GM12878 (cell line): Measurements from ENCODE around the gene PHACTR3. TPM values are rescaled to one million over a fixed set of nuclear protein-coding genes. Genes with fewer than 3 reads are reported as not detected.
A peak's percentile ranks its signal among the peaks of the same experiment; 100 is the strongest.

Source experiments
- ATAC-seq: fragments of 200-7000 bp; cut with Tn5 transposase; 3 replicates; pipeline ENCODE4 v1.9.1; 2020; ENCODE audit warnings: mild to moderate bottlenecking, moderate library complexity
- BruUV-seq: library from RNA; stranded (reverse); fragments of 400-500 nt; replicated peaks from 2 replicates; lab custom pipeline; 2021; lab: Mats Ljungman, UMichigan
- CTCF ChIA-PET: fragments of 300-600 bp; sonication (Branson Sonifier 250); formaldehyde crosslinking; extraction: SDS; loops from one replicate; lab custom pipeline; 2021; ENCODE audit warnings: inconsistent platforms; lab: Yijun Ruan, JAX
- POLR2A ChIA-PET: fragments of 350-600 bp; formaldehyde crosslinking; extraction: SDS; loops from one replicate; lab custom pipeline; 2021; ENCODE audit warnings: inconsistent platforms; lab: Charles Lee
- RAD21 ChIA-PET: fragments of 300-600 bp; sonication (Branson Sonifier 250); formaldehyde crosslinking; loops from one replicate; lab custom pipeline; 2023; ENCODE audit warnings: antibody characterized with exemption; ENCODE audit not compliant: unreplicated experiment; lab: Charles Lee
- SMC1A ChIA-PET: fragments of 300-600 bp; sonication (Branson Sonifier 250); formaldehyde crosslinking; loops from one replicate; lab custom pipeline; 2023; ENCODE audit not compliant: unreplicated experiment, uncharacterized antibody; lab: Charles Lee
- DNase-seq: peaks from one replicate; pipeline ENCODE4 v3.0.0-alpha.2; 2011; ENCODE audit warnings: low read depth, low spot score
- FAIRE-seq: peaks from 3 replicates; lab custom pipeline; 2011; peaks lifted over from hg19 to GRCh38; lab: Jason Lieb, UNC
- H2AFZ ChIP-seq: 2 replicates; pipeline ENCODE4 v1.6.0; 2011; ENCODE audit warnings: low read depth, low read length, control low read depth; ENCODE audit not compliant: control insufficient read depth
- H3K27ac ChIP-seq: 2 replicates; pipeline ENCODE4 v1.5.1; 2011; ENCODE audit warnings: control low read depth; ENCODE audit not compliant: control insufficient read depth, insufficient read depth
- H3K27me3 ChIP-seq, 2 experiments: replicated peaks in 1 of 2; 2 replicates each; pipeline versions ENCODE4 v1.6.0 to v1.6.1; 2011; ENCODE audit warnings: low read length in 1 of 2; ENCODE audit not compliant: control insufficient read depth in 2 of 2, insufficient read depth in 2 of 2
- H3K36me3 ChIP-seq, 2 experiments: 2 replicates each; pipeline ENCODE4 v1.5.1; 2011; ENCODE audit warnings: low read length in 1 of 2; ENCODE audit not compliant: control insufficient read depth in 2 of 2, insufficient read depth in 2 of 2
- H3K4me1 ChIP-seq: 2 replicates; pipeline ENCODE4 v1.6.1; 2011; ENCODE audit warnings: mild to moderate bottlenecking, low read length, moderate library complexity, mixed read lengths; ENCODE audit not compliant: control insufficient read depth, insufficient read depth
- H3K4me2 ChIP-seq: 2 replicates; pipeline ENCODE4 v1.6.0; 2011; ENCODE audit warnings: control low read depth; ENCODE audit not compliant: control insufficient read depth, insufficient read depth
- H3K4me3 ChIP-seq: fragments of 200-600 bp; sonication (generic); 2 replicates; pipeline ENCODE4 v1.5.1; 2016
- H3K79me2 ChIP-seq: 2 replicates; pipeline ENCODE4 v1.6.0; 2011; ENCODE audit warnings: low read length; ENCODE audit not compliant: control insufficient read depth, insufficient read depth
- H3K9ac ChIP-seq: 2 replicates; pipeline ENCODE4 v1.8.0; 2011; ENCODE audit warnings: low read length, control low read depth, mixed read lengths; ENCODE audit not compliant: control insufficient read depth, insufficient read depth
- H3K9me3 ChIP-seq: replicated peaks from 3 replicates; pipeline ENCODE4 v1.5.1; 2011; ENCODE audit warnings: mild to moderate bottlenecking, low read length; ENCODE audit not compliant: control insufficient read depth, insufficient read depth
- H4K20me1 ChIP-seq: 2 replicates; pipeline ENCODE4 v1.6.0; 2011; ENCODE audit not compliant: control insufficient read depth, insufficient read depth
- BACH1 ChIP-seq: fragments of 450-650 bp; IDR thresholded peaks from 2 replicates; pipeline ENCODE4 v1.6.1; 2017; ENCODE audit warnings: mild to moderate bottlenecking, borderline replicate concordance
- CTCF ChIP-seq, 3 experiments: IDR thresholded peaks in 2 of 3; conservative IDR thresholded peaks in 1 of 3; 2 replicates each; pipeline ENCODE4 v1.5.1; 2011; ENCODE audit warnings: low read depth in 3 of 3, low read length in 3 of 3, mild to moderate bottlenecking in 3 of 3, control low read depth in 2 of 3, moderate library complexity in 2 of 3, inconsistent platforms in 1 of 3, mixed read lengths in 1 of 3; ENCODE audit not compliant: control insufficient read depth in 2 of 3, insufficient read depth in 1 of 3; ENCODE audit errors: extremely low read depth in 1 of 3
- HDAC6 ChIP-seq: fragments of 200-600 bp; sonication (generic); IDR thresholded peaks from one replicate; pipeline ENCODE4 v1.8.0; 2017; ENCODE audit warnings: antibody characterized with exemption; ENCODE audit not compliant: unreplicated experiment
- IKZF1 ChIP-seq: fragments of 450-650 bp; conservative IDR thresholded peaks from 2 replicates; pipeline ENCODE4 v1.6.1; 2017; ENCODE audit warnings: antibody characterized with exemption, mild to moderate bottlenecking
- MTA3 ChIP-seq: IDR thresholded peaks from 2 replicates; pipeline ENCODE4 v1.6.1; 2012; ENCODE audit warnings: low read length, inconsistent platforms, borderline replicate concordance
- YY1 ChIP-seq: IDR thresholded peaks from 2 replicates; pipeline ENCODE4 v1.6.1; 2011; ENCODE audit warnings: low read depth, mild to moderate bottlenecking, low read length
- ZSCAN29 ChIP-seq: fragments of 450-650 bp; IDR thresholded peaks from 2 replicates; pipeline ENCODE4 v1.6.1; 2017; ENCODE audit warnings: mild to moderate bottlenecking, moderate library complexity
- ZZZ3 ChIP-seq: IDR thresholded peaks from 2 replicates; pipeline ENCODE4 v1.6.1; 2011; ENCODE audit warnings: low read depth; ENCODE audit not compliant: control insufficient read depth, insufficient read length
- WGBS: methylation state at CpG from one replicate; pipeline ENCODE4 v1.1.6; 2016; ENCODE audit warnings: low lambda C conversion rate; ENCODE audit not compliant: insufficient replicate concordance, insufficient coverage; ENCODE audit errors: missing lambda C conversion rate; 5-methylcytosine and 5-hydroxymethylcytosine counted together
- in situ Hi-C: fragments of 300-500 bp; cut with MboI; formaldehyde crosslinking; loops from 9 replicates; pipeline ENCODE4 v1.14.3; 2018; ENCODE audit warnings: mixed read lengths
- intact Hi-C: fragments of 100-400 bp; cut with micrococcal nuclease; formaldehyde crosslinking; loops from one replicate; pipeline ENCODE4 v1.14.2; 2022; ENCODE audit not compliant: unreplicated experiment
- polyA plus RNA-seq, 11 experiments: library from polyadenylated mRNA; depleted of rRNA in 4 of 11; unstranded in 6 of 11; stranded (reverse) in 5 of 11; fragments of >200 nt; fragmentation: Nextera tagmentation in 4 of 11; fragmentation: Illumina TruSeq in 1 of 11; extraction: Ambion mirVana in 4 of 11; extraction: Trizol in 1 of 11; gene quantifications; 1 replicate in 1 of 11; 2 replicates in 10 of 11; pipeline versions ENCODE4 v1.2.1 to v1.2.3, GENCODE V29; 2011 to 2016; ENCODE audit warnings: inconsistent platforms in 2 of 11, missing spikeins in 2 of 11, low read depth in 1 of 11
- total RNA-seq, 4 experiments: library from RNA; depleted of rRNA in 3 of 4; stranded (reverse); fragments of >200 nt in 3 of 4; fragmentation: Illumina TruSeq in 1 of 4; extraction: Trizol in 1 of 4; gene quantifications; 2 replicates each; pipeline versions ENCODE4 v1.2.1 to v1.2.3, GENCODE V29; 2013 to 2021
- TF ChIP-seq, protein P1 (sequence below): IDR thresholded peaks from 2 replicates; pipeline ENCODE4 v1.6.1; 2011; ENCODE audit warnings: low read depth, mild to moderate bottlenecking, low read length, moderate library complexity, borderline replicate concordance; ENCODE audit errors: extremely low read depth

The PHACTR3 gene
- total and polyA plus RNA-seq, 10 of the 15 experiments (the other 5 are each of a cell fraction or from before 2014, with no cell fraction given), result 0.17 to 2.7 (median 0.27) TPM; not detected in 1

- 38% methylated on average over 7 of the region's 7 CpGs for WGBS
- BruUV-seq, result no TSS peak
- no peak for ATAC-seq
- H2AFZ ChIP-seq, result no peak overlapping the region
- no peak overlapping the region for H3K9ac ChIP-seq
- no peaks in the 10 kb centered on the region for H3K4me1 ChIP-seq
- ChIA-PET CTCF (interaction anchor here (3.4 kb wide), 1 partner anchor 12 kb away, joined by 24 read pairs; no protein-coding TSS in a partner anchor), RAD21 (no interaction called here), SMC1A (no interaction called here), POLR2A (no interaction called here)
- DNase-seq, result no peak
- H3K79me2 ChIP-seq, result no peaks in the 10 kb centered on the region
- in situ Hi-C loops (no loop called here), intact Hi-C loops (no loop called here)
- FAIRE-seq, result no peak
- H3K9me3 ChIP-seq, result no peaks in the 10 kb centered on the region
- H3K36me3 ChIP-seq, result no peaks in the 10 kb centered on the region
- no peak overlapping the region for H3K27ac ChIP-seq
- no peaks in the 10 kb centered on the region for H3K27me3 ChIP-seq
- no peak for TF ChIP-seq ZZZ3
- no peak overlapping the region for H3K4me2 ChIP-seq
- H4K20me1 ChIP-seq, result no peaks in the 10 kb centered on the region
- H3K4me3 ChIP-seq, result no peak overlapping the region
Measured at GRCh38 chr20:59559863-59560262, 44.5 kb upstream of the PHACTR3 start.

DNA sequence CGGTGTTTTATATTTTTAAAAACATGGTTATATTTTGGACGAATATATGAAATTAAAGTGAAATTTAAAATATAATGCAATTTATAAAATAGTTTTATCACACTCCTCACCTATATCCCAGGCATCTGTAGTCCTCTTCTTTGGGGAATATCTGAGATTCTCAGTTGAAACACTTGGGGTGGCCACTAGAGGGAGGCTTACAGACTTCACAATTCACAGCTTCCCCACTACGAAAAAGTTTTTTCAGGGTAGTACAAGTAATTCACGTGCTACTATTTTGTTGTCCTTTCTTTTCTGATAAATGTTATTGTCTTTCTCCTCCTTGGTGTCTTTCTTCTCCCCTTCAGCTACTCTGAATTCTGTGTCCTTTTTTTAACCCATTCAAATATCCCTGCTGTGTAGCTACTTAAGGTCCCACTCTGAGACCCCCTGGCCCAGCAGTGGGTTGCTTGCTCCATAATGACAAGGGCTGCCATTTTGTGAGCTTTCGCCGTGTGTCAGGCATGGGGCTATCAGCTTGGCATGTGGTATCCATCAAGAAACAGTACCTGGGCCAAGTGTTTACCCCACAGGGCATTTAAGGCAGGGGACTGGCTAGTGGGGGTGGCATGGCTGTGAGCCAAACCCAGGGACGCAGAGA is 43.6 kb upstream of the PHACTR3 start:
- no peaks in the 10 kb centered on the region for H4K20me1 ChIP-seq
- TF ChIP-seq YY1 (no peak), HDAC6 (no peak), MTA3 (no peak), BACH1 (no peak), CTCF (IDR thresholded peaks at IDR 0.05 in 2 of 3, conservative IDR thresholded peaks at IDR 0.05 in 1 of 3; ENCODE audit: control insufficient read depth in 2 of 3, extremely low read depth in 1 of 3, insufficient read depth in 1 of 3, low read depth in 3 of 3, low read length in 3 of 3) (peak; percentile 39 to 65 (median 64)), IKZF1 (no peak), ZSCAN29 (no peak)
- TF ChIP-seq, protein P1, sequence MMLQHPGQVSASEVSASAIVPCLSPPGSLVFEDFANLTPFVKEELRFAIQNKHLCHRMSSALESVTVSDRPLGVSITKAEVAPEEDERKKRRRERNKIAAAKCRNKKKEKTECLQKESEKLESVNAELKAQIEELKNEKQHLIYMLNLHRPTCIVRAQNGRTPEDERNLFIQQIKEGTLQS, result no peak
- no peak overlapping the region for H2AFZ ChIP-seq
- FAIRE-seq (no peak), ATAC-seq (peak; percentile 65), DNase-seq (no peak)
- no peak overlapping the region for H3K4me3 ChIP-seq
- no peaks in the 10 kb centered on the region for H3K4me1 ChIP-seq
- no peaks in the 10 kb centered on the region for H3K27me3 ChIP-seq
- POLR2A ChIA-PET, result no interaction called here
- H3K27ac ChIP-seq, result no peak overlapping the region
- SMC1A ChIA-PET, result interaction anchor here (1.0 kb wide), 1 partner anchor 11 kb away, joined by 3 read pairs; no protein-coding TSS in a partner anchor
- in situ Hi-C loops, result no loop called here
- no TSS peak for BruUV-seq
- no peaks in the 10 kb centered on the region for H3K9me3 ChIP-seq
- CTCF ChIA-PET, result interaction anchor here (0.6 to 3.4 kb wide), 2 partner anchors 11 to 278 kb away, joined by 3 to 24 read pairs; no protein-coding TSS in a partner anchor
- intact Hi-C loops, result no loop called here
- H3K79me2 ChIP-seq, result no peaks in the 10 kb centered on the region
- no peak overlapping the region for H3K4me2 ChIP-seq
- RAD21 ChIA-PET, result no interaction called here
- 9% methylated on average over 7 of the region's 7 CpGs for WGBS
- H3K9ac ChIP-seq, result no peak overlapping the region
- no peaks in the 10 kb centered on the region for H3K36me3 ChIP-seq
